Hepatocyte (in vitro differentiated cells): ENCODE data around the gene C15orf39. TPM values are rescaled to one million over a fixed set of nuclear protein-coding genes. Genes with fewer than 3 reads are reported as not detected.

ENCODE experiments used
- DNase-seq: peaks from one replicate; pipeline ENCODE4 v3.0.0-alpha.2; 2016; ENCODE audit warnings: low spot score
- H2AFZ ChIP-seq: fragments of 200-600 bp; sonication (generic); 2 replicates; pipeline ENCODE4 v1.6.0; 2016; ENCODE audit warnings: antibody characterized with exemption, mild to moderate bottlenecking
- H3K27ac ChIP-seq: fragments of 200-600 bp; sonication (generic); 2 replicates; pipeline ENCODE4 v1.5.1; 2016; ENCODE audit warnings: mild to moderate bottlenecking
- H3K27me3 ChIP-seq: fragments of 200-600 bp; sonication (generic); 2 replicates; pipeline ENCODE4 v1.6.1; 2016
- H3K36me3 ChIP-seq: fragments of 200-600 bp; sonication (generic); replicated peaks from 2 replicates; pipeline ENCODE4 v1.5.1; 2016; ENCODE audit warnings: low read depth; ENCODE audit not compliant: insufficient read depth
- H3K4me1 ChIP-seq: fragments of 200-600 bp; sonication (generic); 2 replicates; pipeline ENCODE4 v1.5.1; 2016; ENCODE audit warnings: mild to moderate bottlenecking, moderate library complexity; ENCODE audit not compliant: insufficient read depth
- H3K4me2 ChIP-seq: fragments of 200-600 bp; sonication (generic); 2 replicates; pipeline ENCODE4 v1.6.0; 2016
- H3K4me3 ChIP-seq: fragments of 200-600 bp; sonication (generic); 2 replicates; pipeline ENCODE4 v1.5.1; 2016; ENCODE audit warnings: mild to moderate bottlenecking
- H3K79me2 ChIP-seq: fragments of 200-600 bp; sonication (generic); 2 replicates; pipeline ENCODE4 v1.6.0; 2017; ENCODE audit warnings: mild to moderate bottlenecking
- H3K9me2 ChIP-seq: fragments of 200-600 bp; sonication (generic); replicated peaks from 2 replicates; pipeline ENCODE4 v1.6.0; 2017; ENCODE audit warnings: mild to moderate bottlenecking; ENCODE audit not compliant: insufficient read depth
- H3K9me3 ChIP-seq: fragments of 200-600 bp; sonication (generic); 2 replicates; pipeline ENCODE4 v1.5.1; 2016; ENCODE audit warnings: low read depth, mild to moderate bottlenecking
- H4K20me1 ChIP-seq: fragments of 200-600 bp; sonication (generic); 2 replicates; pipeline ENCODE4 v1.6.0; 2016; ENCODE audit warnings: mild to moderate bottlenecking; ENCODE audit not compliant: insufficient read depth, poor library complexity, severe bottlenecking
- CTCF ChIP-seq: fragments of 200-600 bp; sonication (generic); IDR thresholded peaks from 2 replicates; pipeline ENCODE4 v1.5.1; 2016; ENCODE audit warnings: antibody characterized with exemption, mild to moderate bottlenecking; ENCODE audit not compliant: poor library complexity
- EZH2 ChIP-seq: fragments of 200-600 bp; sonication (generic); IDR thresholded peaks from 2 replicates; pipeline ENCODE4 v1.6.1; 2016; ENCODE audit warnings: antibody characterized with exemption, mild to moderate bottlenecking, borderline replicate concordance
- EZH2phosphoT487 ChIP-seq: fragments of 200-600 bp; sonication (generic); IDR thresholded peaks from one replicate; pipeline ENCODE4 v1.6.1; 2018; ENCODE audit warnings: antibody characterized with exemption, mild to moderate bottlenecking, low read depth, moderate library complexity; ENCODE audit not compliant: unreplicated experiment, severe bottlenecking
- WGBS: methylation state at CpG from one replicate; pipeline ENCODE4 v1.1.6; 2016; ENCODE audit warnings: low lambda C conversion rate; ENCODE audit errors: missing lambda C conversion rate; 5-methylcytosine and 5-hydroxymethylcytosine counted together
- polyA plus RNA-seq: library from polyadenylated mRNA; unstranded; fragments of >200 nt; fragmentation: Nextera tagmentation; extraction: Ambion mirVana; gene quantifications from 2 replicates; pipeline ENCODE4 v1.2.1, GENCODE V29; 2016
- total RNA-seq: library from RNA; depleted of rRNA; stranded (reverse); fragments of >200 nt; gene quantifications from 2 replicates; pipeline ENCODE4 v1.2.3, GENCODE V29; 2014

C15orf39 gene
- total and polyA plus RNA-seq, 2 experiments from 2014 or later = 15.3 to 18.3 TPM

- no peaks in the 10 kb centered on the region for H3K9me2 ChIP-seq
- no peaks in the 10 kb centered on the region for H3K9me3 ChIP-seq
- H2AFZ ChIP-seq = no peak overlapping the region
- WGBS = 83% methylated on average over 17 of the region's 19 CpGs
- no peak for DNase-seq
- no peaks in the 10 kb centered on the region for H3K27me3 ChIP-seq
- H4K20me1 ChIP-seq = peaks cover 88% of the 10 kb centered on the region
- no peak overlapping the region for H3K4me3 ChIP-seq
- peaks cover 26% of the 10 kb centered on the region for H3K4me1 ChIP-seq
- H3K79me2 ChIP-seq = peaks cover 98% of the 10 kb centered on the region
- H3K36me3 ChIP-seq = no peaks in the 10 kb centered on the region
- no peak overlapping the region for H3K27ac ChIP-seq
- H3K4me2 ChIP-seq = no peak overlapping the region
- TF ChIP-seq EZH2 (no peak), CTCF (no peak), EZH2phosphoT487 (no peak)
Observed at GRCh38 chr15:75206803-75207617, 5.3 kb downstream of the C15orf39 start.

- DNase-seq = no peak
- no peaks in the 10 kb centered on the region for H3K9me3 ChIP-seq
- H3K79me2 ChIP-seq = peaks cover 98% of the 10 kb centered on the region
- H4K20me1 ChIP-seq = peaks cover 96% of the 10 kb centered on the region
- 97% methylated on average over 20 of the region's 20 CpGs for WGBS
- no peaks in the 10 kb centered on the region for H3K27me3 ChIP-seq
- TF ChIP-seq CTCF (no peak), EZH2phosphoT487 (no peak), EZH2 (no peak)
- H3K4me1 ChIP-seq = peaks cover 26% of the 10 kb centered on the region
- no peaks in the 10 kb centered on the region for H3K36me3 ChIP-seq
- no peak overlapping the region for H3K27ac ChIP-seq
- no peaks in the 10 kb centered on the region for H3K9me2 ChIP-seq
- no peak overlapping the region for H3K4me3 ChIP-seq
- H2AFZ ChIP-seq = no peak overlapping the region
- H3K4me2 ChIP-seq = no peak overlapping the region
Observed at GRCh38 chr15:75207618-75208500, 6.2 kb downstream of the C15orf39 start.

GRCh38 chr15:75208501-75209288 is 7.0 kb downstream of the C15orf39 start:
- Histone ChIP-seq H3K4me3 (no peak overlapping the region), H3K4me2 (no peak overlapping the region), H3K36me3 (no peaks in the 10 kb centered on the region), H4K20me1 (peaks cover 98% of the 10 kb centered on the region), H2AFZ (no peak overlapping the region), H3K4me1 (peaks cover 20% of the 10 kb centered on the region), H3K27ac (no peak overlapping the region), H3K9me2 (no peaks in the 10 kb centered on the region), H3K27me3 (no peaks in the 10 kb centered on the region), H3K9me3 (no peaks in the 10 kb centered on the region), H3K79me2 (peaks cover 90% of the 10 kb centered on the region)
- DNase-seq = no peak
- 96% methylated on average over 25 of the region's 32 CpGs for WGBS
- TF ChIP-seq CTCF (no peak), EZH2 (no peak), EZH2phosphoT487 (no peak)
